Lung (tissue), 12 donors: ENCODE data around the gene TANC1. TPM values are rescaled to one million over a fixed set of nuclear protein-coding genes. Genes with fewer than 3 reads are reported as not detected.

Experiments used
- ATAC-seq: fragments of 200-7000 bp; cut with Tn5 transposase; one replicate; pipeline ENCODE4 v1.9.1; 2020; ENCODE audit warnings: moderate number of reproducible peaks; ENCODE audit not compliant: insufficient read depth, low FRiP score
- DNase-seq, 3 donors: peaks; one replicate each; pipeline ENCODE4 v3.0.0-alpha.2; 2013 to 2017
- H3K27ac ChIP-seq, 2 donors: one replicate each; pipeline ENCODE4 v1.5.1; 2013; ENCODE audit warnings: mild to moderate bottlenecking in 2 of 2, moderate library complexity in 2 of 2, control low read depth in 1 of 2, inconsistent platforms in 1 of 2, low read depth in 1 of 2, low read length in 1 of 2
- H3K27me3 ChIP-seq, 3 donors: one replicate each; pipeline ENCODE4 v1.5.1; 2013; ENCODE audit warnings: low read length in 2 of 3; ENCODE audit not compliant: control insufficient read depth in 3 of 3, insufficient read depth in 3 of 3
- H3K36me3 ChIP-seq, 4 donors: one replicate each; pipeline ENCODE4 v1.5.1; 2013; ENCODE audit warnings: low read length in 4 of 4, mild to moderate bottlenecking in 1 of 4, moderate library complexity in 1 of 4; ENCODE audit not compliant: control insufficient read depth in 4 of 4, insufficient read depth in 4 of 4
- H3K4me1 ChIP-seq, 5 donors: one replicate each; pipeline ENCODE4 v1.5.1; 2013; ENCODE audit warnings: low read length in 5 of 5, mild to moderate bottlenecking in 2 of 5, moderate library complexity in 1 of 5; ENCODE audit not compliant: control insufficient read depth in 5 of 5, insufficient read depth in 5 of 5
- H3K4me3 ChIP-seq: one replicate; pipeline ENCODE4 v1.5.1; 2013; ENCODE audit warnings: mild to moderate bottlenecking, control low read depth, moderate library complexity
- H3K9ac ChIP-seq, 2 donors: one replicate each; pipeline ENCODE4 v1.5.1; 2013; ENCODE audit warnings: low read length in 2 of 2, control low read depth in 1 of 2; ENCODE audit not compliant: insufficient read depth in 1 of 2
- H3K9me3 ChIP-seq, 4 donors: one replicate each; pipeline ENCODE4 v1.5.1; 2013; ENCODE audit warnings: low read length in 3 of 4, mild to moderate bottlenecking in 1 of 4, moderate library complexity in 1 of 4; ENCODE audit not compliant: control insufficient read depth in 4 of 4, insufficient read depth in 3 of 4
- CTCF ChIP-seq: IDR thresholded peaks from 2 replicates; pipeline ENCODE4 v1.5.1; 2012; ENCODE audit warnings: mild to moderate bottlenecking; ENCODE audit errors: control extremely low read depth, extremely low read depth
- WGBS, 2 donors: extraction: QIAGEN DNeasy Blood & Tissue Kit; methylation state at CpG; one replicate each; pipeline ENCODE4 v1.1.7; 2013; 5-methylcytosine and 5-hydroxymethylcytosine counted together
- polyA plus RNA-seq, 2 donors: library from polyadenylated mRNA; stranded (reverse); fragments of 200-250 nt; gene quantifications; one replicate each; pipeline ENCODE4 v1.2.1, GENCODE V29; 2013
- total RNA-seq, 2 donors: library from RNA; depleted of rRNA in 1 of 2; stranded (reverse); fragments of >200 nt in 1 of 2; gene quantifications; one replicate each; pipeline ENCODE4 v1.2.1, GENCODE V29; 2014 to 2021
- donor health status: control.
- donor health status: control.
- donor health status: Bipolar disorder and iron deficiency.
- donor health status: healthy.
- donor health status: DM: yes; HTN: yes; CAD: no.

Gene TANC1
- total and polyA plus RNA-seq, 4 donors: 14.3 to 99.5 (median 37.3) TPM

- Histone ChIP-seq H3K4me3 (no peak overlapping the region), H3K9me3 (peaks cover 0 to 4% (median 0%) of the 10 kb centered on the region in 4 donors), H3K9ac (no peak overlapping the region), H3K27me3 (no peaks in the 10 kb centered on the region), H3K4me1 (peaks cover 6 to 21% (median 15%) of the 10 kb centered on the region in 5 donors), H3K27ac (no peak overlapping the region), H3K36me3 (peaks cover 0 to 14% (median 4%) of the 10 kb centered on the region in 4 donors)
- no peak for TF ChIP-seq CTCF
- DNase-seq (no peak), ATAC-seq (no peak)
- WGBS, 2 donors: 72 to 88% methylated on average over 13 of the region's 13 CpGs
Observed at GRCh38 chr2:159042115-159042850, 73.8 kb downstream of the TANC1 start.

- H3K4me1 ChIP-seq: peaks cover 6 to 25% (median 15%) of the 10 kb centered on the region in 5 donors
- H3K9ac ChIP-seq: no peak overlapping the region
- no peak overlapping the region for H3K4me3 ChIP-seq
- no peak for DNase-seq
- WGBS, 2 donors: 76 to 92% methylated on average over 5 of the region's 5 CpGs
- no peak for ATAC-seq
- no peaks in the 10 kb centered on the region for H3K27me3 ChIP-seq
- H3K27ac ChIP-seq: no peak overlapping the region
- H3K9me3 ChIP-seq: peaks cover 0 to 4% (median 0%) of the 10 kb centered on the region in 4 donors
- no peak for TF ChIP-seq CTCF
- peaks cover 0 to 14% (median 4%) of the 10 kb centered on the region in 4 donors for H3K36me3 ChIP-seq
Observed at GRCh38 chr2:159043710-159044109, 75.3 kb downstream of the TANC1 start.

GRCh38 chr2:159044804-159045286, 76.4 kb downstream of the TANC1 start:
- no peak for ATAC-seq
- WGBS, 2 donors: 71 to 74% methylated on average over 4 of the region's 4 CpGs

More at GRCh38 chr2:159044804-159045286, 76.4 kb downstream of the TANC1 start:
- peaks cover 0 to 14% (median 4%) of the 10 kb centered on the region in 4 donors for H3K36me3 ChIP-seq
- DNase-seq: no peak
- H3K27me3 ChIP-seq: no peaks in the 10 kb centered on the region
- H3K27ac ChIP-seq: peak overlapping the region in 1 of 2 donors; percentile 39
- peaks cover 6 to 32% (median 15%) of the 10 kb centered on the region in 5 donors for H3K4me1 ChIP-seq
- H3K4me3 ChIP-seq: no peak overlapping the region
- peaks cover 0 to 4% (median 0%) of the 10 kb centered on the region in 4 donors for H3K9me3 ChIP-seq
- H3K9ac ChIP-seq: no peak overlapping the region
- TF ChIP-seq CTCF: no peak
